GM23338 (cell line): ENCODE results near the gene GARIN6. TPM values are rescaled to one million over a fixed set of nuclear protein-coding genes. Genes with fewer than 3 reads are reported as not detected.

Experiments
- ATAC-seq: fragments of 200-7000 bp; cut with Tn5 transposase; 3 replicates; pipeline ENCODE4 v1.9.1; 2020
- DNase-seq: peaks from one replicate; pipeline ENCODE4 v3.0.0-alpha.2; 2015; ENCODE audit warnings: low spot score
- H2AFZ ChIP-seq: fragments of 200-600 bp; sonication (generic); 2 replicates; pipeline ENCODE4 v1.8.0; 2016; ENCODE audit warnings: antibody characterized with exemption, mild to moderate bottlenecking, moderate library complexity
- H3F3A ChIP-seq: fragments of 200-600 bp; sonication (generic); replicated peaks from 2 replicates; pipeline ENCODE4 v1.8.0; 2017; ENCODE audit warnings: antibody characterized with exemption, mixed run types, low read depth
- H3K27ac ChIP-seq: fragments of 200-600 bp; sonication (generic); 2 replicates; pipeline ENCODE4 v1.6.1; 2016; ENCODE audit warnings: low read depth
- H3K27me3 ChIP-seq: fragments of 200-600 bp; sonication (generic); 2 replicates; pipeline ENCODE4 v1.8.0; 2016; ENCODE audit warnings: mild to moderate bottlenecking, mixed run types, moderate library complexity; ENCODE audit not compliant: insufficient read depth
- H3K36me3 ChIP-seq: fragments of 200-600 bp; sonication (generic); 2 replicates; pipeline ENCODE4 v1.8.0; 2016; ENCODE audit warnings: mild to moderate bottlenecking; ENCODE audit not compliant: insufficient read depth
- H3K4me1 ChIP-seq: fragments of 200-600 bp; sonication (generic); 2 replicates; pipeline ENCODE4 v1.8.0; 2016; ENCODE audit warnings: mild to moderate bottlenecking, moderate library complexity; ENCODE audit not compliant: insufficient read depth
- H3K4me2 ChIP-seq: fragments of 200-600 bp; sonication (generic); 2 replicates; pipeline ENCODE4 v1.7.1; 2017; ENCODE audit warnings: mixed run types
- H3K4me3 ChIP-seq: fragments of 200-600 bp; sonication (generic); 2 replicates; pipeline ENCODE4 v1.6.1; 2016; ENCODE audit warnings: mixed run types
- H3K79me2 ChIP-seq: fragments of 200-600 bp; sonication (generic); replicated peaks from 2 replicates; pipeline ENCODE4 v1.8.0; 2017; ENCODE audit warnings: mild to moderate bottlenecking; ENCODE audit not compliant: insufficient read depth
- H3K9me2 ChIP-seq: fragments of 200-600 bp; sonication (generic); 2 replicates; pipeline ENCODE4 v1.8.0; 2017; ENCODE audit not compliant: insufficient read depth
- H4K20me1 ChIP-seq: fragments of 200-600 bp; sonication (generic); replicated peaks from 2 replicates; pipeline ENCODE4 v1.8.0; 2017; ENCODE audit warnings: mild to moderate bottlenecking; ENCODE audit not compliant: insufficient read depth
- H3K27ac Mint-ChIP-seq: 2 replicates; pipeline ENCODE4 v1.8.0; 2020; ENCODE audit warnings: inconsistent platforms, mild to moderate bottlenecking, moderate library complexity, mixed read lengths
- H3K27me3 Mint-ChIP-seq: 3 replicates; pipeline ENCODE4 v1.8.0; 2022; ENCODE audit warnings: low read depth, mild to moderate bottlenecking, moderate library complexity, mixed read lengths, inconsistent platforms; ENCODE audit not compliant: insufficient read depth, poor library complexity
- H3K36me3 Mint-ChIP-seq: 3 replicates; pipeline ENCODE4 v1.8.0; 2021; ENCODE audit warnings: low read depth, mild to moderate bottlenecking, inconsistent platforms, moderate library complexity, mixed read lengths
- H3K4me1 Mint-ChIP-seq: 3 replicates; pipeline ENCODE4 v1.8.0; 2020; ENCODE audit warnings: mild to moderate bottlenecking, inconsistent platforms, mixed read lengths
- H3K4me3 Mint-ChIP-seq: 3 replicates; pipeline ENCODE4 v1.8.0; 2021; ENCODE audit warnings: moderate library complexity, mild to moderate bottlenecking, inconsistent platforms, mixed read lengths
- H3K9me3 Mint-ChIP-seq: 3 replicates; pipeline ENCODE4 v1.8.0; 2020; ENCODE audit warnings: moderate library complexity, mild to moderate bottlenecking, inconsistent platforms, mixed read lengths
- CREB1 ChIP-seq: fragments of 250-450 bp; sonication (Bioruptor Pico); IDR thresholded peaks from 2 replicates; pipeline ENCODE4 v1.5.0; 2020; ENCODE audit warnings: low read depth, mild to moderate bottlenecking, moderate library complexity
- CTCF ChIP-seq, 2 experiments: fragments of 200-600 bp in 1 of 2; sonication (generic) in 1 of 2; conservative IDR thresholded peaks; 2 replicates each; pipeline versions ENCODE4 v1.5.1 to v1.6.1; 2016 to 2017; ENCODE audit warnings: antibody characterized with exemption in 2 of 2, low read depth in 2 of 2, mild to moderate bottlenecking in 2 of 2, moderate library complexity in 1 of 2
- EZH2 ChIP-seq: fragments of 200-600 bp; sonication (generic); IDR thresholded peaks from one replicate; pipeline ENCODE4 v1.8.0; 2017; ENCODE audit warnings: antibody characterized with exemption, mild to moderate bottlenecking, low read depth; ENCODE audit not compliant: unreplicated experiment
- JUNB ChIP-seq: IDR thresholded peaks from one replicate; pipeline ENCODE4 v1.6.1; 2016; ENCODE audit warnings: antibody characterized with exemption; ENCODE audit not compliant: unreplicated experiment
- NANOG ChIP-seq: IDR thresholded peaks from 2 replicates; pipeline ENCODE4 v1.6.1; 2016; ENCODE audit warnings: antibody characterized with exemption, borderline replicate concordance
- POLR2AphosphoS5 ChIP-seq: IDR thresholded peaks from 2 replicates; pipeline ENCODE4 v1.6.1; 2016; ENCODE audit warnings: antibody characterized with exemption, low read depth
- REST ChIP-seq: IDR thresholded peaks from one replicate; pipeline ENCODE4 v1.6.1; 2018; ENCODE audit warnings: antibody characterized with exemption; ENCODE audit not compliant: unreplicated experiment
- ZNF114 ChIP-seq: fragments of 250-450 bp; sonication (Bioruptor Pico); IDR thresholded peaks from 2 replicates; pipeline ENCODE4 v1.5.0; 2020; ENCODE audit warnings: mild to moderate bottlenecking, moderate library complexity
- ZNF331 ChIP-seq: fragments of 250-450 bp; sonication (Bioruptor Pico); IDR thresholded peaks from 2 replicates; pipeline ENCODE4 v1.5.0; 2020; ENCODE audit warnings: low read depth, mild to moderate bottlenecking, moderate library complexity
- ZNF462 ChIP-seq: fragments of 250-450 bp; sonication (Bioruptor Pico); IDR thresholded peaks from 2 replicates; pipeline ENCODE4 v1.5.0; 2020; ENCODE audit warnings: mild to moderate bottlenecking, moderate library complexity
- polyA plus RNA-seq: library from polyadenylated mRNA; unstranded; fragments of >200 nt; fragmentation: Nextera tagmentation; extraction: Ambion mirVana; gene quantifications from 2 replicates; pipeline ENCODE4 v1.2.1, GENCODE V29; 2016
- total RNA-seq: library from RNA; depleted of rRNA; stranded (reverse); fragments of >200 nt; shearing (Covaris generic); gene quantifications from 2 replicates; pipeline ENCODE4 v1.2.3, GENCODE V29; 2014

The GARIN6 gene
- total and polyA plus RNA-seq, 2 experiments from 2014 or later = 0.44 TPM; not detected in 1

- TF ChIP-seq POLR2AphosphoS5 (no peak), REST (no peak)
Observed at GRCh38 chr12:99627459-99627858, 20.1 kb upstream of the GARIN6 start (continued).

- no peak overlapping the region for H3K4me3 Mint-ChIP-seq
- no peaks in the 10 kb centered on the region for H3K36me3 Mint-ChIP-seq
- Histone ChIP-seq H3K4me2 (no peak overlapping the region), H3K9me2 (peaks cover 2% of the 10 kb centered on the region; the same call in 1 of the 2 replicates), H3K27ac (no peak overlapping the region), H3K27me3 (no peaks in the 10 kb centered on the region), H3K36me3 (no peaks in the 10 kb centered on the region), H3K4me3 (no peak overlapping the region), H3F3A (no peaks in the 10 kb centered on the region), H4K20me1 (no peaks in the 10 kb centered on the region), H3K79me2 (no peaks in the 10 kb centered on the region), H2AFZ (no peak overlapping the region), H3K4me1 (no peaks in the 10 kb centered on the region)
- H3K27ac Mint-ChIP-seq = no peak overlapping the region
- no peak for DNase-seq
- peaks cover 3% of the 10 kb centered on the region; the same call in 2 of the 3 replicates for H3K4me1 Mint-ChIP-seq
- no peaks in the 10 kb centered on the region for H3K27me3 Mint-ChIP-seq
- H3K9me3 Mint-ChIP-seq = no peaks in the 10 kb centered on the region; the same call in 2 of the 3 replicates
- no peak for ATAC-seq
- no peak for TF ChIP-seq ZNF114
- no peak for TF ChIP-seq ZNF462 (CRISPR knock-in tag)
- TF ChIP-seq JUNB = no peak
- no peak for TF ChIP-seq NANOG
- TF ChIP-seq CREB1 (CRISPR knock-in tag) = no peak
- TF ChIP-seq POLR2AphosphoS5 = no peak
- no peak for TF ChIP-seq CTCF (conservative IDR thresholded peaks at IDR 0.05; ENCODE audit: low read depth in 2 of 2)
- no peak for TF ChIP-seq ZNF331 (CRISPR knock-in tag)
- TF ChIP-seq REST = no peak
- TF ChIP-seq EZH2 = no peak
Observed at GRCh38 chr12:99644629-99645028, 2.9 kb upstream of the GARIN6 start.
